ENCODE data around the gene RAB27A.

RAB27A gene

DNA sequence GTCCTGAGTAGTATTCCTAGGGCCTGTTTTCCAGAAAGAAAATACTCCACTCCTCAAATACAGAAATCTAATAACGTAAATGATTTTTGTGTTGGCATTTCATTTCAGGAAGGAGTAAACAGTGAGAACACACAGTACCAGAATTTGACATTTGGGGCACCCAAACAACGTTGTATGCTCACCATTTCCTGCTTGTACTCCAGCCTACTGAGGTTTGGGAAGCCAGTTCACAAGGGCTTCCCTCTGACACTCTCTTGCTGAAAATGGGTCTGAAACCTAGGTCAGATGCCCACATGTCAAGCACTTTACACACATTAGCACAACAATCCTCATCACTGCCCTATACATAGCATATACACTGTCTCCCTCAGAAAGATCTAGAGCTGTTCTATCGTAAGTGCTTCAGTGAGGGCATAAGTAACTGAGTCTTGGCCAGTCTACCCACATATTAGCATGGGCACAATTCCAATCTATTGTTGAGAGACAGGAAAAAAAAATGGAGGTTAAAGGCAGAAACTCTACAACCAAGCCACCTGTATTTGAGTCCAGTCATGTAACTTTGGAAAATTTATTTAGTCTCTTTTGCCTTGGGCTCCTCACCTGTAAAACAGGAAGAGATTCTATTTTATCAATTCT lies 49.4 kb downstream of the RAB27A start:
- H3K9me3 ChIP-seq (ENCODE audit: insufficient read depth, low read length, severe bottlenecking), result no peaks in the 10 kb centered on the region
- H3K4me3 ChIP-seq (ENCODE audit: low read depth in 1 of 2, low read length in 2 of 2), result no peak overlapping the region
- TF ChIP-seq EZH2 (IDR thresholded peaks at IDR 0.05; ENCODE audit: borderline replicate concordance, low read depth, low read length, severe bottlenecking), result no peak
- TF ChIP-seq, protein P1, sequence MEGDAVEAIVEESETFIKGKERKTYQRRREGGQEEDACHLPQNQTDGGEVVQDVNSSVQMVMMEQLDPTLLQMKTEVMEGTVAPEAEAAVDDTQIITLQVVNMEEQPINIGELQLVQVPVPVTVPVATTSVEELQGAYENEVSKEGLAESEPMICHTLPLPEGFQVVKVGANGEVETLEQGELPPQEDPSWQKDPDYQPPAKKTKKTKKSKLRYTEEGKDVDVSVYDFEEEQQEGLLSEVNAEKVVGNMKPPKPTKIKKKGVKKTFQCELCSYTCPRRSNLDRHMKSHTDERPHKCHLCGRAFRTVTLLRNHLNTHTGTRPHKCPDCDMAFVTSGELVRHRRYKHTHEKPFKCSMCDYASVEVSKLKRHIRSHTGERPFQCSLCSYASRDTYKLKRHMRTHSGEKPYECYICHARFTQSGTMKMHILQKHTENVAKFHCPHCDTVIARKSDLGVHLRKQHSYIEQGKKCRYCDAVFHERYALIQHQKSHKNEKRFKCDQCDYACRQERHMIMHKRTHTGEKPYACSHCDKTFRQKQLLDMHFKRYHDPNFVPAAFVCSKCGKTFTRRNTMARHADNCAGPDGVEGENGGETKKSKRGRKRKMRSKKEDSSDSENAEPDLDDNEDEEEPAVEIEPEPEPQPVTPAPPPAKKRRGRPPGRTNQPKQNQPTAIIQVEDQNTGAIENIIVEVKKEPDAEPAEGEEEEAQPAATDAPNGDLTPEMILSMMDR (IDR thresholded peaks at IDR 0.05; ENCODE audit: borderline replicate concordance, extremely low read depth, low read length, poor library complexity, severe bottlenecking), result no peak
- no peaks in the 10 kb centered on the region for H3K36me3 ChIP-seq (ENCODE audit: insufficient read depth, low read length)
- H3K9ac ChIP-seq (ENCODE audit: low read depth, low read length), result no peak overlapping the region
- H3K4me2 ChIP-seq (ENCODE audit: insufficient read depth, low read length), result no peak overlapping the region
- no peaks in the 10 kb centered on the region for H3K4me1 ChIP-seq (ENCODE audit: insufficient read depth, low read length)
- DNase-seq (no peak), ATAC-seq (ENCODE audit: insufficient read depth, low read depth) (no peak)
- H3K27ac ChIP-seq (ENCODE audit: low read length), result no peak overlapping the region
- H3K27me3 ChIP-seq (ENCODE audit: insufficient read depth, low read length, poor library complexity), result no peaks in the 10 kb centered on the region
- no peaks in the 10 kb centered on the region for H3K79me2 ChIP-seq (ENCODE audit: insufficient read depth, low read length)
- H2AFZ ChIP-seq (ENCODE audit: low read depth, low read length), result no peak overlapping the region
- no peaks in the 10 kb centered on the region for H4K20me1 ChIP-seq (ENCODE audit: insufficient read depth, low read length)

DNA sequence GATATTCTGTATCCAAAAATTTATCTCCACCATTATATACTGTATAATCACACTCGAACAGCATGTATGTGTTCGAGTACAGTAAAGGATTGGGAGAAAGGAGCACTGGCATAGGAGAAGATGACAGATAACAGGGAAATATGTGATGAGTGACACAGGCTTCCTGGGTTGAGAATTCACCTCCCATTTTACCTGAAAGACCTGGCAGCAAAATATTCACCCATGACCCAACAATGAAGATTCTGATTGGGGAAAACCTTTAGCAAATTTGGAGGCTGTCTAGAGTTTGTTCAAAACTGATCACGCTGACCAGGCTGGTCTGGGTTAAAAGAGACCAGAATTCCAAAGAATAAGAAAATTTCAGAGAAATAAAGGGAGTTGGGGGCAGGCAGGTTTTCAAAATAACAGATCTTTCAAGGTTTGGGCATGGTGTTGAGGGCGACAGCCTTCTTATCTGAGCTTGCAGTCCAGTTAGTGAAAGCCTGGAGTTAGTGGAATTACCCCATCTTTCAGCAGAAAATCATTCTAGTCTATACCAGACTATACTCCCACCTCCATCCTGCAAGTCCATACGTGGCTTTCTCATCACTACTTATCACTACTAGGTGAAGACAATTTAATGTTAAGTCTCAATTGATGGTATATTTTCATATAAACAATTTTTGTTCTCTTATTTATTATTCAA lies 50.0 kb downstream of the RAB27A start:
- no peak overlapping the region for H3K9ac ChIP-seq (ENCODE audit: low read depth, low read length)
- H3K9me3 ChIP-seq (ENCODE audit: insufficient read depth, low read length, severe bottlenecking), result no peaks in the 10 kb centered on the region
- H3K27me3 ChIP-seq (ENCODE audit: insufficient read depth, low read length, poor library complexity), result no peaks in the 10 kb centered on the region
- DNase-seq, result no peak
- no peak overlapping the region for H3K27ac ChIP-seq (ENCODE audit: low read length)
- H3K4me3 ChIP-seq (ENCODE audit: low read depth in 1 of 2, low read length in 2 of 2), result no peak overlapping the region
- no peaks in the 10 kb centered on the region for H3K4me1 ChIP-seq (ENCODE audit: insufficient read depth, low read length)
- H3K79me2 ChIP-seq (ENCODE audit: insufficient read depth, low read length), result no peaks in the 10 kb centered on the region
- H3K36me3 ChIP-seq (ENCODE audit: insufficient read depth, low read length), result no peaks in the 10 kb centered on the region
- no peak for ATAC-seq (ENCODE audit: insufficient read depth, low read depth)
- no peaks in the 10 kb centered on the region for H4K20me1 ChIP-seq (ENCODE audit: insufficient read depth, low read length)
- no peak overlapping the region for H2AFZ ChIP-seq (ENCODE audit: low read depth, low read length)
- TF ChIP-seq, protein P1 (IDR thresholded peaks at IDR 0.05; ENCODE audit: borderline replicate concordance, extremely low read depth, low read length, poor library complexity, severe bottlenecking), result no peak
- TF ChIP-seq EZH2 (IDR thresholded peaks at IDR 0.05; ENCODE audit: borderline replicate concordance, low read depth, low read length, severe bottlenecking), result no peak
- no peak overlapping the region for H3K4me2 ChIP-seq (ENCODE audit: insufficient read depth, low read length)

DNA sequence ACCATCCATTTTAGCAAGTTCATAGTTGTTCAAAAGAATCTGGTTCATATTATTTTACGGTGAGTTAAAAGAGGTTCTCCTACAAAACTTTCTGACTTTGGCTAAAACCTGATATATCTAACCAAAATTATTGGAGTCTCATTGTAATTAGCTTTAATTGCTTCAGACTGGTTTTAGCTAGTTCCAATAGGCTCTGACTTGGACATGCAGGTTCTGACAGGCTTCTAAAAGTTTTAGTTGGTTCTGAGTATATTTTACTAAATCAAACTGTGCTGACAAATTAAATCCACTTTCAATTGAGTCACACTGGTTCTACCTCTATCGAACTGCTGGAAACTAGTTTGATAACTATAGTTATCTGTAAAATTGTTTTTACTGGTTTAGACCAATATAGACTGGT lies 50.7 kb downstream of the RAB27A start:
- H3K27ac ChIP-seq (ENCODE audit: low read length), result no peak overlapping the region
- no peaks in the 10 kb centered on the region for H3K27me3 ChIP-seq (ENCODE audit: insufficient read depth, low read length, poor library complexity)
- no peak for ATAC-seq (ENCODE audit: insufficient read depth, low read depth)
- no peak for DNase-seq
- H3K9me3 ChIP-seq (ENCODE audit: insufficient read depth, low read length, severe bottlenecking), result no peaks in the 10 kb centered on the region
- H4K20me1 ChIP-seq (ENCODE audit: insufficient read depth, low read length), result no peaks in the 10 kb centered on the region
- H3K4me3 ChIP-seq (ENCODE audit: low read depth in 1 of 2, low read length in 2 of 2), result no peak overlapping the region
- H3K36me3 ChIP-seq (ENCODE audit: insufficient read depth, low read length), result no peaks in the 10 kb centered on the region
- TF ChIP-seq, protein P1 (IDR thresholded peaks at IDR 0.05; ENCODE audit: borderline replicate concordance, extremely low read depth, low read length, poor library complexity, severe bottlenecking), result no peak
- no peak for TF ChIP-seq EZH2 (IDR thresholded peaks at IDR 0.05; ENCODE audit: borderline replicate concordance, low read depth, low read length, severe bottlenecking)
- no peaks in the 10 kb centered on the region for H3K79me2 ChIP-seq (ENCODE audit: insufficient read depth, low read length)
- H3K4me2 ChIP-seq (ENCODE audit: insufficient read depth, low read length), result no peak overlapping the region
- H3K4me1 ChIP-seq (ENCODE audit: insufficient read depth, low read length), result no peaks in the 10 kb centered on the region
- no peak overlapping the region for H3K9ac ChIP-seq (ENCODE audit: low read depth, low read length)
- H2AFZ ChIP-seq (ENCODE audit: low read depth, low read length), result no peak overlapping the region
